RWPE1 (cell line): ENCODE measurements around the gene TOB2.

Source experiments
- CTCF ChIA-PET: fragments of 350-600 bp; sonication (Branson Sonifier 250); formaldehyde crosslinking; extraction: SDS; loops from one replicate; lab custom pipeline; 2021; lab: Yijun Ruan, JAX
- POLR2A ChIA-PET: fragments of 400-600 bp; formaldehyde crosslinking; extraction: SDS; loops from one replicate; lab custom pipeline; 2020; ENCODE audit warnings: antibody characterized with exemption; ENCODE audit not compliant: low non-redundant PET; lab: Yijun Ruan, JAX
- DNase-seq: peaks from one replicate; pipeline ENCODE4 v3.0.0; 2012; ENCODE audit warnings: low spot score
- H3K27ac ChIP-seq: fragments of 450-650 bp; 2 replicates; pipeline ENCODE4 v1.5.1; 2017
- TF ChIP-seq, protein P1 (sequence below): fragments of 450-650 bp; conservative IDR thresholded peaks from 2 replicates; pipeline ENCODE4 v1.5.1; 2017; ENCODE audit warnings: low read depth, mild to moderate bottlenecking

TOB2 gene

DNA sequence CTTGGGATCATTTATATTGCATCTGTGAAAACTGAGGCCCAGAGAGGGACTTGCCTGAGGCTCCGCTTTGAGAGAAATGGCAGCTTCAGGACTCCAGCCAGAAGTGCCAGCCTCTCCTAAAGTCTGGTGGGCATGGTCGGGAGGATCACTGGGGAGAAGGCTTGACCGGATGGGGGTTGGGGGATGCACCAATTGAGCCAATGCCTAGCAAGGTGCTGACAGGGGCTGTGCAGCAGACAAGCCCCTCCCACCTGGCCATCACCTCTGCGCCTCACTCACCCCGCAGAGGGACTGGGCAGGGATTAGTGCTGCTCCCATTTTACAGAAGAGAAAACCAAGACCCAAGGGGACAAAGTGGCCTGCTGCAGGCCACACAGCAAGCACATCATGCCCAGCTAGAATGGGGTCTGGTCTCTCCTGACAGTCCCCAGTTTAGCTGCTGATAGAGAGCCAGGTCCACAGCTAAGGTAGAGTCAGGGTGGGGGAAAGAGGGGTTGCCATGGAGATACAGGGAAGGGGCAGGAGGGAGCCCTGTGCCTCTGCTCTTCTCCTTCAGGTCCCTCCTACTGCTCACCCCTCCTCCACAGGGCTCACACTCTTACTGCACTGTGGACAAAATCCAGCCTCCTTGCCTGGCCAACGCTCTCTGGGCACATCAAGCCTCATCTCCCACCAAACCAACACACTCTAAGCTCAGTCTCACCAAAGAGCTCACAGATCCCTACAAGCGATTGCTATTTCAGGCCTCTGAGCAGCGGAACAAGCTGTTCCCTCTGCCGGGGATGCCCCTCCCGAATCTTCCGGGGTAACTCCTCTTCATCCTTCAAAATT lies 35.4 kb downstream of the TOB2 start:
- TF ChIP-seq, protein P1, sequence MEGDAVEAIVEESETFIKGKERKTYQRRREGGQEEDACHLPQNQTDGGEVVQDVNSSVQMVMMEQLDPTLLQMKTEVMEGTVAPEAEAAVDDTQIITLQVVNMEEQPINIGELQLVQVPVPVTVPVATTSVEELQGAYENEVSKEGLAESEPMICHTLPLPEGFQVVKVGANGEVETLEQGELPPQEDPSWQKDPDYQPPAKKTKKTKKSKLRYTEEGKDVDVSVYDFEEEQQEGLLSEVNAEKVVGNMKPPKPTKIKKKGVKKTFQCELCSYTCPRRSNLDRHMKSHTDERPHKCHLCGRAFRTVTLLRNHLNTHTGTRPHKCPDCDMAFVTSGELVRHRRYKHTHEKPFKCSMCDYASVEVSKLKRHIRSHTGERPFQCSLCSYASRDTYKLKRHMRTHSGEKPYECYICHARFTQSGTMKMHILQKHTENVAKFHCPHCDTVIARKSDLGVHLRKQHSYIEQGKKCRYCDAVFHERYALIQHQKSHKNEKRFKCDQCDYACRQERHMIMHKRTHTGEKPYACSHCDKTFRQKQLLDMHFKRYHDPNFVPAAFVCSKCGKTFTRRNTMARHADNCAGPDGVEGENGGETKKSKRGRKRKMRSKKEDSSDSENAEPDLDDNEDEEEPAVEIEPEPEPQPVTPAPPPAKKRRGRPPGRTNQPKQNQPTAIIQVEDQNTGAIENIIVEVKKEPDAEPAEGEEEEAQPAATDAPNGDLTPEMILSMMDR, result no peak
- ChIA-PET POLR2A (no interaction called here), CTCF (interaction anchor here (0.6 kb wide), 1 partner anchor 107 kb away, joined by 4 read pairs; no protein-coding TSS in a partner anchor)

DNA sequence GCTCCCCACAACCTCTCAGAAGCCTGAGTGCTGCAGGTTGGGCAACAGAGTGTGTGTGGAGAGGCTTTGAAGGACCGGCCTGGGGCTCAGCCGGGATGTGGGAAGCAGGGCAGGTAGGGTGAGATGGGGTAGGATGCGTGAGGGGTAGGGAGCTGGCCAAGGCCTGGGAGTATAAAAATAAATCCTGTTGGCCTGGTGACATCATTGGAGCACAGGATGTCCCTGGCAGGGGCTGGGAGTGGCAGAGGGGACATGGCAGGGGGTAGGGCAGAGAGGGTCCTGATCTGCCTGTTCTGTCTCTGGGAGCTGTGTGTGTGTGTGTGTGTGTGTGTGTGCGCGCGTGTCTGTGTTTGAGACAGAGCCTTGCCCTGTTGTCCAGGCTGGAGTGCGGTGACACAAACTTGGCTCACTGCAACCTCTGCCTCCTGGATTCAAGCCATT lies 36.3 kb downstream of the TOB2 start:
- no peak for DNase-seq
- ChIA-PET POLR2A (no interaction called here), CTCF (interaction anchor here (0.6 to 1.3 kb wide), 2 partner anchors 29 to 107 kb away, joined by 3 read pairs; no protein-coding TSS in a partner anchor)
- peak overlapping the region; percentile 95 for H3K27ac ChIP-seq
- TF ChIP-seq, protein P1, result no peak

More for the DNA sequence above, 35.4 kb downstream of the TOB2 start:
- DNase-seq, result no peak
- peak overlapping the region; percentile 95 for H3K27ac ChIP-seq

DNA sequence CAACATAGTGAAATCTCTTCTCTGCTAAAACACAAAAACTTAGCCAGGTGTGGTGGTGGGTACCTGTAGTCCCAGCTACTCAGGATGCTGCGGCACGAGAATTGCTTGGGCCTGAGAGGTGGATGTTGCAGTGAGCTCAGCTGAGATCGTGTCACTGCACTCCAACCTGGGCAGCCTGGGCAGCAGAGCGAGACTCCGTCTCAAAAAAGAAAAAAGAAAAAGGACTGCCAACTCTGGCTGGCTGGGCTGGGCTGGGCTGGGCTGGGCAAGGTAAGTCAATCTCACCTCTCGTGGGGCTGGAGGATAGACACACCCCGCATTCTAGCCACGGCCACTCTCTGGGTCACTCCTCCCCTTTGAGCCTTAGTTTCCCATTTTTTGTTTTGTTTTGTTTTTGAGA lies 37.9 kb downstream of the TOB2 start:
- TF ChIP-seq, protein P1, result no peak
- POLR2A ChIA-PET, result interaction anchor here (0.6 kb wide), 1 partner anchor 97 kb away, joined by 5 read pairs; no protein-coding TSS in a partner anchor
- CTCF ChIA-PET, result no interaction called here
- DNase-seq, result no peak
- H3K27ac ChIP-seq, result no peak overlapping the region

DNA sequence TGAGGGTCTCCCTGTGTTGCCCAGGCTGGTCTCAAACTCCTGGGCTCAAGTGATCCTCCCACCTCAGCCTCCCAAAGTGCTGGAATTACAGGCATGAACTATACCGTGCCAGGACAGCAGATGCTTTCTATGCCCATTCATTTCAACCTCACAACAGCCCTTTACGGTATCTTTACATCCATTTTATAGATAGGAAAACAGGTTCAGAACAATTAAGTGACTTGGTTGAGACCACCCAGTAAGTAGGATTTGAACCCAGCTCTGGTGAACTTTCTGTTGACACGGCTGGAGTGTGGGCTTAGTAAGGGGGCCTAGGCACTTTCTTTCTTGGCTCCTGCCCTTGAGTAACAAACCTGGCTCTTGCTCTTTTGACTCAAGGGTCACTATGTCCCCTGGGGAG lies 39.2 kb downstream of the TOB2 start:
- CTCF ChIA-PET, result no interaction called here
- POLR2A ChIA-PET, result no interaction called here
- H3K27ac ChIP-seq, result no peak overlapping the region
- no peak for DNase-seq
- TF ChIP-seq, protein P1, result no peak

DNA sequence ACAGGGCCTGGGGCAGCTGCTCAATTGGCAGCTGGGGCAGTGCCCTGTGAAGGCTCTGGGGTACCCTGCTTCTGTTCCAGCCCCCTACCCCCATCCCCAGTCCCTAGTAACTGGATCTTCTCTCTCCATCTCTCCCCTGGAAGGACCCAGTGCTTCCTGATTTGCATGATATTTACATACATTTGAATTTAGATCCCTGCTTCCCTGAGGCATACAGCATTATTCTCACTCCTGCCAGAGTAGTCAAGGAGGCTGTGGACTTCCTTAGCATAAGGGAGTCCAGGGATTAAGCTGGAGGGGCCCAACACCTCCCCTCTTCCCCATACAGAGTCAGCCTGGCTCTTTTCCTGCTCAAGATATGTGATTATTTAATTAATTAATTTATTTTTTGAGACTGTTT lies 40.2 kb downstream of the TOB2 start:
- no peak for DNase-seq
- TF ChIP-seq, protein P1, result no peak
- no peak overlapping the region for H3K27ac ChIP-seq
- ChIA-PET POLR2A (no interaction called here), CTCF (no interaction called here)

DNA sequence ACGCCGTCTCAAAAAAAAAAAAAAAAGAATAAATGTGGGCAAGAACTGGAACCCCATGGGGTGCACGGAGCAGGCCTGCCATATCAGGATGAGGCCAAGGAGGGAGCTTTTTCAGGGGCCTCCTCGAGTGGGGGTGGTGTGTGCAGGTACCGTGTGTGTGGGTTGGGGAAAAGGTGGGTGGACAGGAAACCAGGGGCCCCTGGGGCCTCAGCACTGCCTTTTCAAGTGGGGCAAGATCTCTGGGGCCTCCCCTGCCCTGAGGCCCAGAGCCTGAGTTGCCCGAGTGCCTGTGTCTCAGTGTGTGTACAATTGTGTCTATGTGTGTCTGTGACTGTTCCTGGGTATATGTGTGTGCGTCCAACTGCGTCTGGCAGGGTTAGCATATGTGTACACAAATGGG lies 41.0 kb downstream of the TOB2 start:
- ChIA-PET POLR2A (no interaction called here), CTCF (no interaction called here)
- no peak overlapping the region for H3K27ac ChIP-seq
- TF ChIP-seq, protein P1, result no peak
- DNase-seq, result no peak
